Endometrium (tissue), 2 donors: Measurements from ENCODE around the gene WDR7.

Source experiments
- FAIRE-seq: peaks from 2 replicates; lab custom pipeline; 2012; peaks lifted over from hg19 to GRCh38; lab: Jason Lieb, UNC
- donor health status: control.
- donor health status: control.

Gene WDR7

DNA sequence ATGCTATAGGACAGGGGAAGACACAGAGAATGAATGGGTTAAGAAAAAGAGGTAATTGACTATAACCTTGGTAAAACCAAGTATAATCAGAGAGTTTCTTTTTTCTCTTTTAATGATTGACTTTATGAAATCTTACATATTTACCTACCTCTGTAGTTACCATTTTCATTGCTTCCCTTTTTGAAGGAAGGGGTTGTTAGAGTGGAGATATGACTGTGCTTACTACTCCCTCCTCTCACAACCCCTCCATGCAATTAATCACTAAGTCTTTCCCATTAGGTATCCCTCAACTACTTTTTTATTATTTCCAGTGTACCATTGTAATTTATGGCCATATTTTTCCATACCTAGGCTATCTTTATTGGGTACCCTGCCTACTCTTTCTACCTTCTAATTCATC, 71.4 kb downstream of the WDR7 start:
- no peak for FAIRE-seq

- FAIRE-seq: no peak
These were observed 71.9 kb downstream of the WDR7 start for GRCh38 chr18:56723068-56723467.

GRCh38 chr18:56723706-56724105, 72.5 kb downstream of the WDR7 start:
- no peak for FAIRE-seq

DNA sequence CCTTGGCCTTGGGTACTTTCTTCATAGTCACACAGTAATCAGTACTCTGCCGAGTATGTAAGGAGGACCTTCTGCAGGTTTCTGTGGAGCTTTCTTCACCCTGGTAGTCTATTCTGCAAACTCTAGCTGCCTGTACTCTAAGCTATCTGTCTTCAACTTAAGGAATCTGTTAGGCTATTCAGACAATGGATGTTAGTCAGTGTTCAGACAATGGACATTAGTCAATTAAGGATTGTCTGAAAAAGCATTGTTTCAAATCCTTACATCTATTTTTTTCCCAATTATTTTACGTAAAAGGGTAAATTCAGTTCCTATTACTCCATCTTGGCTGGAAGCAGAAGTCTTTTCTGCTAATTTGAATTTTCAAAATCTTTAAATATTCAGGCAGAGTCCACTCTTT, 75.7 kb downstream of the WDR7 start:
- FAIRE-seq: no peak

DNA sequence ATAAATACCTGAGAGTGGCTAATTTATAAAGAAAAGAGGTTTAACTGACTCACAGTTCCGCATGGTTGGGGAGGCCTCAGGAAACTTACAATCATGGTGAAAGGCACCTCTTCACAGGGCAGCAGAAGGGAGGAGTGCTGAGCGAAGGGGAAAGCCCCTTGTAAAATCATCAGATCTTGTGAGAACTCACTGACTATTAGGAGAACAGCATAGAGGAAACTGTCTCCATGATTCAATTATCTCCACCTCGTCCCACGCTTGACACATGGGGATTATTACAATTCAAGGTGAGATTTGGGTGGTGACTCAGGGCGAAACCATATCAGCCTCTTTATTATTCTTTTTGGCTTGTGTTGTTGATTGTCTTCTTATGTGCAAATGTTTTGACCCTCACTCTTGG, 76.2 kb downstream of the WDR7 start:
- FAIRE-seq: no peak

DNA sequence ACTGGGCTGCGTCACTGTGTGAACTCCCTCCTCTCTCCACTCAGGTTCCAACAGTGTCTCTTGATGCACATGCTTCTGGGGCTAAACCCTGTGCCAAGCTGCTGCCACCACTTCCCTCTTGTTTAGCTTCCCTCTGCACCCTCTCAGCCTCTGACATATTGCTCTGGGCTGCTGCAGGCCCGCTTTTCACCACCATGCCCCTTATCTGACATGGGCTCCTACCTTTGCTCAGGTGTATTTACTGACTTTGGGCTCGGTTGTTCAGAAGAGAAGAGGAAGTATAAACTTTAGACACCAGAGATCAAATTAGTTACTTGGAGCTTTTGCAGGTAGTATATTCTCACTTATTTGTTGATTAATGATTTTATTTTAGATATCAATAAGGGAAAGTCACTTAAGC, 77.6 kb downstream of the WDR7 start:
- FAIRE-seq: no peak

DNA sequence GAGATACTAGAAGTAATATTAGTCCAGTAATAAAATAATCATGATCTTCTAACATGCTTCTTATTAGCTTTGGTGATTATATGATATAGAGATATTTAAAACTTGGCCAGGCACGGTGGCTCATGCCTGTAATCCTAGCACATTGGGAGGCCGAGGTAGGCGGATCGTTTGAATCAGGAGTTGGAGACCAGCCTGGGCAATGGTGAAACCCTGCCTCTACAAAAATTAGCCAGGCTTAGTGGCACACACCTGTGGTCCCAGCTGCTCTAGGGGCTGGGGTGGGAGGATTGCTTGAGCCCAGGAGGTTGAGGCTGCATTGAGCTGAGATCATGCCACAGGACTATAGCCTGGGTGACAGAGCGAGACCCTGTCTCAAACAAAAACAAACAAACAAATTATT, 87.0 kb downstream of the WDR7 start:
- no peak for FAIRE-seq

GRCh38 chr18:56739731-56740130, 88.6 kb downstream of the WDR7 start:
- no peak for FAIRE-seq

DNA sequence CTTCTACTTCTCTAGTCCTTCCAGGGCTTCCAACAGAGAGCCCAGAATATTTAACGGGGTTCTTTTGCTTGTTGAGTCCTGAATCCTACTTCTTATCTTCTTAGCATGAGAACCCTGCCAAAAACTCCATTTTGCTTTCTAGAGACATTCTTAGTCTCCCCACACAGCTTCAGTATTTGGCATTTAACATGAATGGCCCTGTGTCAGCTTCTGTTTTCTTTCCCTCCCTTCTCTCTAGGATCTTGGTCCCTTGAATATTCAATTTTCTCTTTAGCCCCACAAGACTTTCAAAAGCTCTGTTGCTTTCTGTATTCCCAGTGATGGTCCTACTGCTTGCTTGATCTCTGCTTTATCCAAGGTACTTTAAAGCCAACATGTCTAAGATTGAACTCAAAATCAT, 89.5 kb downstream of the WDR7 start:
- FAIRE-seq: no peak

- no peak for FAIRE-seq
These were observed 90.5 kb downstream of the WDR7 start for GRCh38 chr18:56741685-56742084.

DNA sequence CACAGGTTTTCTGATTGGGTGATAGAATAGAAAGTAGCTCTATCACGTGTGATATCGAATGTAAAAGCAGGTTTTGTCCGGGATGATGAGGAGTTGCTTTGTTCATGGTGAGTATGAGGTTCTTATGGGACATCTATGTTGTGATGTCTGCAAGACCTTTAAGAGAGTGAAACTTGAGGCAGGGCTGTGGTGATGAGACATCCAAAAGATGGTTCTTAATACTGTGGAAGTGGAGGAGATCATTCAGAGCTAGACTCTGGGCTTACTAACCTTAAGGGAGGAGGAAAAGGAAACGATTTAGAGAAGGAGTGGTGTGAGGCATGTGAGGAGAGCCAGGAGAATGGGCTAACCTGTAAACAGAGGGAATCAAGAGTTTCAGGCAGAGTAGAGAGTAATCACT, 92.0 kb downstream of the WDR7 start:
- FAIRE-seq: no peak

- FAIRE-seq: no peak
These were observed 96.0 kb downstream of the WDR7 start for GRCh38 chr18:56747032-56747658.

GRCh38 chr18:56747857-56748256, 96.7 kb downstream of the WDR7 start:
- FAIRE-seq: no peak

DNA sequence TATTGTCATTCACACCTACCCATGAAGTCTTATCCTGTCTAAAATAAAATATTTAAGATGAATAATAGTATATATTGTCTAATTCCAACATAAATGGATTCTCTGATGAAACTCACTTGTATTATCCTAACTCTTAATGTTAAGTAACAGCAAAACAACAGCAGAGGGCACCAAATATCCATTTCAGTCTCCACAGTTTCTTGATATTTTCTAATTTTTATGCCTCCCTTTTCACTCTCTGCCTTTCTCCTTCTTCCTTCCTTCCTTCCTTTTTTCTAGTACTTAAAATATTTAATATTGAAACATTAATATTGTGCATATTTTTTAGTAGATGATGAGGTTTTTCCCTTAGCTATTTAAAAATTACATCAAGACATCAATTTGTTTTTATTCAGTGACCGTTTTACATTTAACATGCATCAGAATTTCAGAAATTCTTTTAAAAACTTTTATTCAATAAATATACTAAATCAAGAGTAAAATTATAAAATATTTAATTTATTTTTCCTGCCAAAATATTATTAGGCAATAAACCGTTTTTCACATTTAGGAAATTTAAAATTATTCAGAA, 97.6 kb downstream of the WDR7 start:
- FAIRE-seq: peak; percentile 90

GRCh38 chr18:56756966-56757365, 105.8 kb downstream of the WDR7 start:
- FAIRE-seq: no peak

DNA sequence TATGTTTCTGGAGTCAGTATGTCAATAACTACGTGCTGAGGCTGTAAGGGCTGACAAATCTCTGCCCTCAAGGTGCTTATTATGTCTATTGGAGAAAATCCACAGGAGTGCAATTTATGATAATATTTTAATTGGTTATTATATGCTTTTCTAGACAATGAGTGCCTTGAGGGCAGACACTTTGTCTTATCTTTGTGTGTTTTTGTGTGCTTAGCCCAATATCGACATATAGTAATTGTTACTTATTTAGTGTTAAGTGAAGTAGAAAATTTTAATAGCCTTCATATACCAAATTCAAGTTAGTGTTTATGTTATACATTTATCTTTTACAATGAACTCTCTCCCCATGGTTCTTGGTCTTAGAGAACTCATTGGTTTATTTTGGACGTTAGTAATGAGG, 118.9 kb downstream of the WDR7 start:
- no peak for FAIRE-seq

- FAIRE-seq: no peak
These were observed 119.7 kb downstream of the WDR7 start for GRCh38 chr18:56770873-56771272.

DNA sequence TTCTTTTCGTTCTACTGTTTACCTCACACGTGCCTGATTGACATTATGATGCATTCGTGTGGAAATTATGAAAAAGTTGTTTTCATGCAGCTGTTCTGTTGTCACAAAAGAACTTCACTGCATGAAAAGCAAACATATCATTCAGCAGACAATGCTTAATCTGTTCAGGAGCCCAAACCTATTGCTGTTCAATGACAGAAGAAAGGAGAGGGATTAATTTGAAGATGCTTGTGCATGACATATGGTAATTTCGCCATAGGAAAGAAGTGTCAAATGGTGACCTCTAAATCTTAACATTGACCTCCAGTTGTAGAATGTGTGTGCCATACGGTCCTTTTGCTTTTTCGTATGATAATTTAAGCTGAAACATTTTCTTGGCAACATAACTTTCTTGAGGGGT, 124.5 kb downstream of the WDR7 start:
- FAIRE-seq: no peak

DNA sequence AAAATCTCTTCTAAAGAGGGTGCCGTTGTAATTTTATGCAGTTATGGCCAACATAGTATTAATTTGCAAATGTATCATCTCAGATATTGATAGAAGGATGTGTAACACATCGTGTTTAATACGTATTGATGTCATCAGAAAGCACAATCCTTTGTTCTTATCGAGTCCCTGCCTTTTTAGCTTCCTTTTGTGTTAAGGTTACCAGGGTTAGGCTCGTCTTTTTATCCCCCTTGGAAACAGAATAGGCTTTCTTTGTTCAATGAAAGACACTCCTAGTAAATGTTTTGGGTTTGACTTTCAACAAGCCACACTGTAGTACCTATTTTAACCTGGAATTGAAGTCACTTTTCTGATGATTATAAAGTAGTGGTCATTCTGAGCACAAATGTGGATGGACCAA, 136.2 kb downstream of the WDR7 start:
- FAIRE-seq: no peak

DNA sequence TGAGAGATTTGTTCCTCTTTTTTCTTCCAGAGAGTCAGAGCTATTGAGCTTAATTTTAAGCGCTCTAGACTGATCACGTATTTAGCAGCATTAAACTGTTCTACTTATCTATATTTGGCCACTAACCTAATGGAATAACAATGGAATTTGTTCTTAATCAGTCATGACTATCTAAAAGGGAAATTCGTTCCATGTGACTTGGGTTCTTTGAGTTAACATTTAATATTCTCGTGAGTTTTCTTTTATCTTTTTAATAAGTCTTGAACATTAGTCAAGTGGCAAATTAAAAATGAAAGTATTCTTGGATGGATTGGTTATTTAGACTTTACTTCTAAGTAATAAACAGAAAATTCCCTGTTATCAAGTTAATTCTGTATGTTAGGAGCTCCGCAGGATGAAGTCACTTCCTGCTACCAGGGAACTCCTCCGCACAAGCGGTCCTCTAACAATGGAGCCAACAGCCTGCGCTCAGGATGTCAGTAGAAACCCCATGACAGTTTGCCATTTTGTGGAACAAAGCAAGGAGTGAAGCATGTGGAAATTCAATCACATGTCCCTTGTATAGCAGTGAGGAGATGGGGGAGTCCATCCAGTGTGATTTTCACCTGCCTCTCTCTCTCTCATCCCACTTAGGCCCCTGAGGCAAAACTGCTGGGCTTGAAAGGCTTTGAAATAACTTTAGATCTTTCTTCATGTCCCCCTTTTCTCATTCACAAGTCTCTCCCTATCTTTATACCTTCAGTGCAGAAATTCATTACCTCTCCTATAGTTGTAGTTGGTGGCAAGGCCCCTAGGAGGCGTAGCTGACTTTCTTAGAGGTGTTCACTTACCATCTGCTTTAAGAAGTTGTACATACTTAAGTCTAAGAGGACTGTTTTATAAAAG, 138.1 kb downstream of the WDR7 start:
- no peak for FAIRE-seq

- FAIRE-seq: no peak
These were observed 138.7 kb downstream of the WDR7 start for GRCh38 chr18:56789889-56790180.

DNA sequence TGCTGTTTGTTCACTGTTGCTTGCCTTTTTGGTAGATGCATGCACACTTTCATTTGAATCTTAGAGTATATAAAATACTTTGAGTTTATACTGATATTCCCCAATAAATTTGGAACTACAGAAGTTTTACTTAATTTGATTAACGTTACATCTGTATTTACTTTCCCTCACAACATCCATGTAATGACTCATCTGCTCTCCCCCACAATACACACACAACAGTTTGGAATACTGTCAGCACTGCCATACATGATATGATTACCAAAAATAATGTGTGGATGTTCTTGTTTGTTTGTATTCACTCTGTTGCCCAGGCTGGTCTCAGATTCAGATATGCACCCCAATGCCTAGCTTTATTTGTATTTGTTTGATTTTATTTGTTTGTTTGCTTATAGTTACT, 144.2 kb downstream of the WDR7 start:
- FAIRE-seq: no peak

DNA sequence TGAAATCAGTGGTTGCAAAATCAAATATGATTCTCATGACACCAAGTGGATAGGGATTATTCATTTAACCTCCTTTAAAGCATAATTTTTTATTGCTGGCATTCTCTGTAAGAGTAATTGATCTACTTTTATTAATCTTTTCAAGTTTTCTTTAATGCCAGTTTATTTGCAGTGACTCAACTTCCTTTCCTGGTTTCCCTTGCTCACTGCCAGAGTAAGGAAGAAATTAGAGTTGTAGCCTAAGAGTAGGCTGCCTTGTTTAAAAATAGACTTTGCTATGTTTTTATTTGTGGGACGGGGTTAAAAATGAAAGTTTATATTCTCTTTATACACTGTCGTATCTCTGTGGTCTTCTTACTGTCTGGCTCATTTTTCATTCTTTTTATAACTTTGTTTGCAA, 148.6 kb downstream of the WDR7 start:
- FAIRE-seq: no peak

DNA sequence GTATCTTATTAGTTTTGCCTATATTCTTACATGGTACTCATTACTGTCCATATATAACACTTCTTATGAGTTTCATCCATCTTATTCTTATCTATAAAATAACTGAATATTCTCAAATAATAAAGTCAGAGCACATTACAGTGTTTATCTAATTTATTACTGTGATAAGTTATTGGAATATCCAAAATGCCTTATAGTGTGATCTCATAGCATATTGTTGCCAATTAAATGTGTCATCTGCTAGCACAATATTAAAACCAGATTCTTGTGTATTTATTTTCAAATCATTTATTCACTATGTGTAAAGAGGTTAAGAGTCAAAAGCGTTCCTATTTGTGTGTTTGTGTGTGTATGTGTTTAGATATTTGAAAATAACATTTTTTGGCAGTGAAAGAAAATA, 151.9 kb downstream of the WDR7 start:
- FAIRE-seq: no peak
